NOMO-1 treated with dmso at 0.1 percent for 144 hours (cell line): ENCODE results near the gene VWA1.
"Not testable (repeated sequence)": the region's sequence is repeated elsewhere in the genome, so short reads cannot be mapped to it uniquely, and the experiment has no call there.

ENCODE experiments used
- DNase-seq: peaks from one replicate; lab custom pipeline; 2025; ENCODE audit not compliant: unreplicated experiment; lab: John Stamatoyannopoulos, UW

VWA1 gene

GRCh38 chr1:1434824-1435105 is 725 bp upstream of the VWA1 start:
- no peak for DNase-seq

DNA sequence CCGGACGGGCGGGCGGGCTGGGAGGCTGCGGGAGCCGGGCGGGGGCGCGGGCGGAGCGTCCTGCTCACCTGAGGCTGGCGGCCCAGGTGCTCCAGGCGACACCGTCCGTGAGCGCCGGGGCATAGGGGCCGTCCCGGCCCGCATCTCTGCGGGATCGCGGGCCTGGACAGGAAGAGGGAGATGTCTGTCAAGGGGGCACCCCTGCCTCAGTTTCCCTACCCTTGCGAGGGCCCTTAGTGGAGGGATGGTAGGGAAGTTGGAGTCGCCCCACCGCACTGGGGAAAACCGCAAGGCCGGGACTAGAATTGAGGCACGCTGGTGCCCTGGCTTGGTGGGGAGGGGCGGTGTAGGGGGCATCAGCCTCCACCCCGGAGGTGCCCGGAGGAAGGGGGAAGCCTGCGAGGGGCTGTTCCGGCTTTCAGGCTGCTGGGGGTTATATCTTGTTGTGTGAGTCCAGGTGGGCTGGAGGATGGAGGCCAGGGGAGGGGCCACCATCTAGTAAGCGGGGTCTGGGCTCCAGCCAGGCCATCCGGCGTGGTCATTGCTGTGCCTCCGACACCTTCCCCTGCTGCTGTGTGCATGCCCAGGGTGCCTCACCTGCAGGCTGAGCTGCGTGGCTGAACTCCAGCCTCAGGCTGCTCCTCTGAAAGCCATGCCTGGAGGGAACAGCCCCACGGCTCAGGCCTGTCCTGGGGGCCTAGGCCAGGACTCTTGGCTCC is 580 bp downstream of the VWA1 start:
- DNase-seq, result no peak

DNA sequence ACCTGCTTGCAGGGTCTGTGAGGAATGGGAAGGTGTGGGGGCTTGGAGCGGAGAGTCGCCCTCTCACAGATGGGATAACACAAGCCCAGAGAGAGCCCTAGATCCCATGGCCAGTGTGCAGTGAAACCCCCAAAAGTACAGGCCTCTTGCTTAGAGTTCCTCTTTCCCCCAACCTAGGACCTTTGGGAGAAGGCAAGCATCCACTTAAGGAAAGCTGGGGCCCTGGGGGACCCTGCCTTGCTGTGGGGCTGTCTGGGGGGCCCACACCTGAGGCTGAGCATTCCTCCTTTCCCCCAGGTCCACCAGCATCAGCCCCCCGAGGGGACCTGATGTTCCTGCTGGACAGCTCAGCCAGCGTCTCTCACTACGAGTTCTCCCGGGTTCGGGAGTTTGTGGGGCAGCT is 1.1 kb downstream of the VWA1 start:
- DNase-seq, result no peak

- no peak for DNase-seq
These were observed 1.8 kb downstream of the VWA1 start for GRCh38 chr1:1437033-1437903.

GRCh38 chr1:1437904-1438376 is 2.5 kb downstream of the VWA1 start:
- no peak for DNase-seq

DNA sequence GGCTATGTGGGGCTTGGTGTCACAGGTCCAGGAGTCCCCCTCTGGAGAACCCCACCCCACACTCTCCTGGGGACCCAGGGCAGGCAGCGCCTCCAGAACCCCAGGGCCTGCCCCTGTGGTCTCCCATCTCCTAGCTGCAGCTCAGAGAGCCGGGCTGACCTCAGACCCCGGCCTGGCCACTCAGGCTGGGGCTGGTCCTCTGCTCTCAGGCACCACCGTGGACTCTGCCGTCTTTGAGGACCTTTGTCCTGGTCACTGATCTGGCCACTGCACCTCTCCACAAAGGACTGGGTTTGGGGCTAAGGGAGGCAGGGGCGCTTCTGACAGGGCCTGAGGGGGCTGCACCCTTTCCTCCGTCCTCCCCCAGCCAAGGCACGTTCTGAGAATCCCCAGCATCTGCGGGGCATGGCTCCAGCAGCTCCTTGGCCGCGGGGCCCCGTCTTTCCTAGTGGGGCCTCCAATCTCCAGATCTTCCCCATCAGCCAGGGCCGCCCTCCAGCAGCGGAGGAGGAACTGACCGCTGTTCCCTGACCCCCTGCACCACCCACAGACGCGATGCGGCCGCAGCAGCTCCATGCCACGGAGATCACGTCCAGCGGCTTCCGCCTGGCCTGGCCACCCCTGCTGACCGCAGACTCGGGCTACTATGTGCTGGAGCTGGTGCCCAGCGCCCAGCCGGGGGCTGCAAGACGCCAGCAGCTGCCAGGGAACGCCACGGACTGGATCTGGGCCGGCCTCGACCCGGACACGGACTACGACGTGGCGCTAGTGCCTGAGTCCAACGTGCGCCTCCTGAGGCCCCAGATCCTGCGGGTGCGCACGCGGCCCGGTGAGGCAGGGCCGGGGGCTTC is 3.3 kb downstream of the VWA1 start:
- DNase-seq, result no peak

DNA sequence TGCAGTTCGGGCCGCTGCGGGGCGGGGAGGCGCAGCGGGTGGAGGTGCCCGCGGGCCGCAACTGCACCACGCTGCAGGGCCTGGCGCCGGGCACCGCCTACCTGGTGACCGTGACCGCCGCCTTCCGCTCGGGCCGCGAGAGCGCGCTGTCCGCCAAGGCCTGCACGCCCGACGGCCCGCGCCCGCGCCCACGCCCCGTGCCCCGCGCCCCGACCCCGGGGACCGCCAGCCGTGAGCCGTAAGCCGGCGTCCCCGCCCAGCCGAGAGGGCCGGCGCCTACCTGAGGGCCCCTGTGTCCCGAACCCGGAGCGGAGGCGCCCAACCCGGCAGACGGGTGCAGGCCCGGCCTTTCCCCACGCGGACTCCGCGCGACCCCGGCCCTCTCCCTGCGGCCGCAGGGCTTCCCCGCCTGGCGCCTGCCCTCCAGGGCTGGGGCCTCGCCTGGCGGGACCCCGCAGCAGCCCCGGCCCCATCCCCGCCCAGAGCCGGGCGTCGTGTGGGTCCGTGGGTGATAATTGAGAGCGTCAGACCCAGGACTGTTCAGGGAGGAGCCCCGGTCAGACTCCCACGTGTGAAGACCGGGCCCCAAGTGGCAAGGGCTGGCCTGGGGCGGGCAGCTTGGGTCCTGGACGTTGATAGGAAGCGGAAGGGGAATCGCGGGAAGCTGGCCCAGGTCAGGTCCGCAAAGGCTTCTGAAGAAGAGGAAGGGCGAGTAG is 4.2 kb downstream of the VWA1 start:
- DNase-seq, result no peak

DNA sequence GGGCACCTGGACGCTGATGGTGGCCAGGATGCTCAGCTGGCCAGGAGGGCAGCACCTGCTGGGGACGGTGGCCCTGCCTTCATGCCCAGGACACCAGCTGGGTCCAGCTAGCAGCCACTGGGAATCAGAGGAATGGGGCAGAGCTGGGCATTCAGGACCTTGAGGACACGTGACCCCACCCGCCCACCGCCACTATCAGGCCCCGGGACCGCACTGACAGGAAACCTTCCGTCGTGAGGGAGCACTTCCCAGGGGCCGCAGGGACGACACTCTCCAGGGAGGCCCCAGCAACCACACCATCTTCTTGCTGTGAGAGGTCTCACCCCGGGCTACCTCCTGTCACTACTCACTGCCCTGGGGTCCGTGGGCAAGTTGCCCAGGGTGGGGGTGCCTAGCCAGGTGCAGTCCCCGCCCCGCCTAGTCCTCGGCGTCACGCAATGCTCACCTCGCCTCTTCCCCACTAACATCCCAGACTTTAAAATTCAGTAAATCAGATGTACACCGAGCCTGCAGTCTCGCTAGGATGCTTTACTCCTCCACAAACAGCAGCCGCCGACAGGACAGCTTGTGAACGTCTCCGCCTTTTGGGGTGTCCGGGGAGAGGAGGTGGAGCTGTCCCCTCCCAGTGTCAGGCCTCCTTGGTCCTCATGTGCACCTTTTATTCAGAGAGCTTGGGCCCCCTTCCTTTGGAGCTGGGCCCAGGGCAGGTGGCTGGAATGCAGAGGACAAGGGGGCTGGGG is 4.9 kb downstream of the VWA1 start:
- no peak for DNase-seq

- DNase-seq, result no peak
These were observed 5.8 kb downstream of the VWA1 start for GRCh38 chr1:1441002-1441888.

DNA sequence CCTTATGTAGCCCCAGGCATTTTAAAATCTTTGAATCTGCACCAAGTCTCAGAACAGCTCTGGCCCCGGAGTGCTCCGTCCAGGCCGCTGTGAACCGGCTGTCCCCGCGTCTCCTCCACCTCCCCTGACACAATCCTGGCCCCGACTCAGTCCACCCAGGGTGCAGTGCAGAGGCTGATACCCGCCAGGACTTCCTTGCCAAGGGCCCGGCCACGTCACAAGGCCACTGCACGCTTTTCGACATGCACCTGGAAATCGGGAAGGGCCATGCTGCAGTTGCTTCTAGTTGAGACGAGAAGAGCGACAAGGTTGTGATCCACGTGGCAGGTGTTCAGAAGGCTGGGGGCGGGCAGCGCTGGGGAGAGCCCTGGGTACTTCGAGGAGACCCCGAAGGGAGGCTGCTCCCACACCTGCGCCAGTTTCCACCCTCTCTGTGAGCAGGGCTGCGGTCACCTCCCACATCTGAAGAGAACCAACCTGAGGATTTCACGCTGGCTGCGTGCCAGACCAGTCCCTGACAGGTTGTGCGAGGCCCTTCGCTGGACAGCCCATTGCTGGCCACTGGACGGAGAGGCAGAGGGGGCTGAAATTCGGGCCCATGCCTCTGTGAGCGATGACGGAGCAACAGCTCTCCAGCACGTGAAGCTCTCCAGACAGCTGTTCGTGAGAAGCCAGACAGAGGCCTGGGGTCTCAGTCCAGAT is 6.7 kb downstream of the VWA1 start:
- DNase-seq, result no peak

DNA sequence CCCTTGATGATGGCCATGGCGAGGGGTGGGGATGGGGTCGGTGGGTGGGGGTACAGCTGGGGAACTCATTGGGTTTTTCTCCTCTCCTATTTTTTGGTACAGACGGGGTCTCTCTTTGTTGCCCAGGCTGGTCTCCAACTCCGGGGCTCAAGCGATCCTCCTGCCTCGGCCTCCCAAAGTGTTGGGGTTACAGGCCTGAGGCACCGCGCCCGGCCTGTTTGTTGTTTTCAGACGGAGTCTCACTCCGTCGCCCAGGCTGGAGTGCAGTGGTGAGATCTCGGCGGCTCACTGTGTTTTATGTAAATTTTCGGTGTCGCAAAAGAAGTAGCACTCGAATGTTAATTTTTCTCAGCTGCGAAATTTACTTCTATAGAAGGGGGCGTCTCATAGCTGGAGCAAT is 11.1 kb downstream of the VWA1 start:
- not testable (repeated sequence) for DNase-seq

DNA sequence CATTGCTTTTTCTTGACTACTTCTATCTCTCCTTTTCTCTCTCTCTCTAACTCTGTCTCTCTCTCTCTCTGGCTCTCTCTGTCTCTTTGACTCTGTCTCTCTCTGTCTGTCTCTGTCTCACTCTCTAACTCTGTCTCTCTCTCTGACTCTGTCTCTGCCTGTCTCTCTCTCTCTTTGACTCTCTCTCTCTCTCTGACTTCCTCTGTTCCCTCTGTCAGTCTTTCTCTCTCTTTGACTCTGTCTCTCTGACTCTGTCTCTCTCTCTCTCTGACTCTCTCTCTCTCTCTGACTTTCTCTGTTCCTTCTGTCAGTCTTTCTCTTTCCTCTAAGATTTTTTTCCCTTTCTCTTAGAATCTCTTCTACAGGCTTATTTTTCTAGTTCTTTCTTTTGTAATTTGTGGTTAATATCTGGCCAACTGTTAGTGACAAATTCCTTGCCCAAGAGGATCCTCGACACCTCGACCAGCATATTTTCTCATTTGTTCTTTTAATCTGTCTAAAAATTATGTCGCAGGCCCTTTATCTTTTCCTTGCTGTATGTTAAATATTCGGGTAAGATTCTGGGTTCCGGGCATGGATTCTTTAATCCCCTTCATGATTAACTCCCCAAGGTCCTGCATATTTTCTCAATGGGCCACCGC is 13.7 kb downstream of the VWA1 start, which contains the start of gene ATAD3C:
Gene ATAD3C, plus strand, starts transcription at position 591 of the 641 bp plus-strand sequence. CDS start 995 bp downstream, outside the sequence.
- no peak for DNase-seq

GRCh38 chr1:1450616-1451015 is 15.1 kb downstream of the VWA1 start:
- DNase-seq, result not testable (repeated sequence)

DNA sequence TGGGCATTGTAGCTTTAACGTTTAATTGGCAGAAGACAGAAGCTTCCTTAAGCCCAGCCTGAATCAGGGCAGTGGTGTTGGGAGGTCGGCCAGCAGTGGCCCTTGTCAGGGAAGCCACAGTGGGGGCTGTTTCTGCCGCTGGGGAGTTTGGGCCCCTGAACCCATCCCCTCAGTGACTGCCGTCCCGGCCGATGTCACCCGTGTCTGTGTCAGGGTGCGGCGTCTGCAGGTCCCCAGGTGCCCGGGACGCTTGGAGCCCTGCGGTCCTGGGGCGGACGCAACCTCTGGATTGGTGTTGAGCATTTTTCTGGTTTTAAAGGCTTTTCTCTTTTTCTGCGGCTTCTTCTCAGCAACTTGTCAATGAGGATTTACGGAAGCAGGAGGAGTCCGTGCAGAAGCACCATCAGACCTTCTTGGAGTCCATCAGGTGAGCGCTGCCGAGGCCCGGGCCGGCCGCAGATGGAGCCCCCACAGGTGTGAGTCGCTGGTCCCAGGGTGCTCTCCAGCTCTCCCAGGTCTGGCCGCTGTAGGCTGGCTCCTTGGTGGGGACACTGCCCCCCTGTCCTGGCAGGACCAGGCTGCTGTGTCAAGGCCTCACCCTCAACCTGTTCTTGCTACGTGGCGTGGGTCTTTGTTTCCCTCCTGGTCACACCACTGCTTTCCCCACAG is 16.3 kb downstream of the VWA1 start:
- no peak for DNase-seq

DNA sequence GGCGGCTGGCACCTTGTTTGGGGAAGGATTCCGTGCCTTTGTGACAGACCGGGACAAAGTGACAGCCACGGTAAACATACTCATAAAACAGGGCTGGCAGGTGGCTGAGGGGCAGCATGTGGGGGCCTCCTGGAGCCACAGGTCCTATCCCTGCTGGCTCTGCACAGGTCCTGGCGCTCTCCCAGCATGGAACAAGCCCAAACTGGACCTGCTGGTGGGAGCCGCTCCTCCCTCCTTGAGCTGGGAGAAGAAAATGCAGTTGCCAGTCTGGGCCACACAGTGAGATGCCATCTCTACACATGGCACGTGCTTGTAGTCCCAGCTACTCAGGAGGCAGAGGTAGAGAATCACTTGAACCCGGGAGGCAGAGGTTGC is 16.9 kb downstream of the VWA1 start:
- not testable (repeated sequence) for DNase-seq

DNA sequence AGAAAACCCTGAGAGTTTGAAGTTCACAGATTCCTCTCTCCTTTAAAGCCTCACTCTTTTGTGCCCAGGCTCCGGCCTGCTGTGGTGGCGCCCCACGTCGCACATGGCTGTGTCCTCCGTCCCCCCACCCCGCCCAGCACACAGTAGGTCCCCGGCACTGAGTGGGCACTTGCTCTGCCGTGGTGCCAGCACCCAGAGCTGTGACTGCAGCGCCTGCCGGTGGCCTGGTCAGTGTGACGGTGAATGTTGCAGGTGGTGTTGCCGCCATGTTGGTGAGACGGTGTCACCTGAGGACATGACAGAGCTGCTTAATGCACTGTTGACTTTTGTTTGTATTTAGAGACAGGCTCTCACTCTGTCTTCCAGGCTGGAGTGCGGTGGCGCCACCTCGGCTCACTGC is 17.4 kb downstream of the VWA1 start:
- no peak for DNase-seq

DNA sequence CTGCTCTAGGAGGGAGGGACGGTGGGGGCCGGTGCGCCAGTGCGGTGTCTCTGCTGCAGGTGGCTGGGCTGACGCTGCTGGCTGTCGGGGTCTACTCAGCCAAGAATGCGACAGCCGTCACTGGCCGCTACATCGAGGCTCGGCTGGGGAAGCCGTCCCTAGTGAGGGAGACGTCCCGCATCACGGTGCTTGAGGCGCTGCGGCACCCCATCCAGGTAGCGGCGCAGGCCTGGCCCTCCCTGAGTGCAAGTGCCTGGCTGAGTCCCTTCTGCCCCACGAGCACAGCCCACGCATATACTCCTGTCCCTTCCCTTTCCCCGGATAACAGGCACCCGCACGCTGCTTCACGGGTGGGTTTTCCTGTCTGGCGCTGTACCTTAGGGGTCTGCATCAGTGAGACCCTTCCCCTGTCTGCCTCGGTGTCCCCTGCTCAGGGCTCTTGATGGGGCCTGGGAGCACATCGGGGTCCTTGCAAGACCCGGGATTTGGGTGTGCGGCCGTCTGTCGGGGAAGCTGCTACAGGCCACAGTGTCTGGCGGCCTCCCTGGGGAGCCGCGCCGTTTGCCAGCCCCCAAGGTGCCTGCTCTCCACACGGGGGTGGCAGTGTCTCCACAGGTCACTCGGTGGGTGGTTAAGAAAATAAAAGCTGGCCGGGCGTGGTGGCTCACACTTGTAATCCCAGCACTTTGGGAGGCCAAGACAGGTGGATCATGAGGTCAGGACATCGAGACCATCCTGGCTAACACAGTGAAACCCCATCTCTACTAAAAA is 19.0 kb downstream of the VWA1 start:
- not testable (repeated sequence) for DNase-seq
